ENCODE measurements around the gene CYP2A13. TPM values are rescaled to one million over a fixed set of nuclear protein-coding genes. Genes with fewer than 3 reads are reported as not detected.
"Not testable (repeated sequence)": the region's sequence is repeated elsewhere in the genome, so short reads cannot be mapped to it uniquely, and the experiment has no call there.

CYP2A13 gene
- total RNA-seq, result not detected

- H3K27ac Mint-ChIP-seq, result no peak within 1 kb of the TSS
- H3K4me3 Mint-ChIP-seq, result no peak within 1 kb of the TSS
- peaks cover 53% of the 10 kb centered on the region for H3K27me3 Mint-ChIP-seq
Measured at GRCh38 chr19:41088151-41088550, at the start of gene CYP2A13. TSS of gene CYP2A13 (plus strand) at chr19:41088451. CDS start at chr19:41088472, 21 bp downstream.

GRCh38 chr19:41039806-41040205 lies 48.4 kb upstream of the CYP2A13 start:
- no peak overlapping the region for H3K27ac Mint-ChIP-seq
- no peaks in the 10 kb centered on the region for H3K9me3 Mint-ChIP-seq
- no peak overlapping the region for H3K4me3 Mint-ChIP-seq
- H3K36me3 Mint-ChIP-seq (ENCODE audit: low read depth), result no peaks in the 10 kb centered on the region
- H3K4me1 Mint-ChIP-seq, result no peaks in the 10 kb centered on the region
- H3K27me3 Mint-ChIP-seq, result no peaks in the 10 kb centered on the region
- no peak for ATAC-seq (replicated peaks)

More at GRCh38 chr19:41088151-41088550, at the start of gene CYP2A13:
- Mint-ChIP-seq H3K36me3 (ENCODE audit: low read depth) (no peaks in the 10 kb centered on the region), H3K9me3 (no peaks in the 10 kb centered on the region), H3K4me1 (peaks cover 8% of the 10 kb centered on the region)
- ATAC-seq (replicated peaks), result no peak

DNA sequence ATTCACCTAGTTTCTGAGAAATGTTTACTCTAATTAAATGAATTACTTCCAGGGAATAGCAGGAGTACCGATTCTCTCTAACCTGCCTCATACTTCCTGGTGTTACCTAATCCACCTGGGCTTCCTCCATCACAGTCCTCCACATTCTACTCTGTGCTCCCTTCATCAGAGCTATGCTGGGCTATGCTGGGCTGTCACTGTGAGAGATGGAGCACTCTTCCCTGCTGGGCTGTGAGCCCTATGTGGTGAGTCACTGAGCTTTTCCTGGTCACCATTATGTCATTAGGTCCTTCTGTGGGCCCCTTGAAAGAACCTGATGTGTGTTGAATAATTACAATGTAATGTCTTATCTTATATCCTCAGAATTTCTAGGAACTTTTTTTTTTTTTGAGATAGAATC lies 43.2 kb upstream of the CYP2A13 start:
- Mint-ChIP-seq H3K27ac (peak overlapping the region; percentile 29), H3K27me3 (peaks cover 15% of the 10 kb centered on the region)
- H3K36me3 Mint-ChIP-seq (ENCODE audit: low read depth); H3K4me3 Mint-ChIP-seq; H3K9me3 Mint-ChIP-seq; H3K4me1 Mint-ChIP-seq: not testable (repeated sequence)
- peak; percentile 79 for ATAC-seq (replicated peaks)

DNA sequence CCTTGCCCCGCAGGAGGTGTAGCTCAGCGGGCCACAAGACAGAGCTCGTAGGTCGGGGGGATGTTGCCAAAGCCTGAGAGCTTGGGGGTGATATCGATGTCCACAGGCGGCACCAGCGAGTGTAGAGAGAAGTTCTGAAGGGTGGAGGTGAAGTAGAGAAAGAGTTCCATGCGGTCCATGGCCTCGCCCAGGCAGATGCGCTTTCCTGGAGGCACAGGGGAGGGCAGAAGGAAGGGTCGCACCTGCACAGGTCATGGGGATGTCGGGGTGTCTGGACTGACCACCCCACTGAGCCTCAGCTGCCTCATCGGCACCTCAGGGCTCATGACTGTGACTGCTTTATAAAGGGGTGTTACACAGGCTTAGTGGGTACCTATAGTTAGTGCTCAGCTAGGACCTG lies 37.8 kb upstream of the CYP2A13 start:
- peaks cover 33% of the 10 kb centered on the region for H3K27me3 Mint-ChIP-seq
- no peaks in the 10 kb centered on the region for H3K4me1 Mint-ChIP-seq
- H3K9me3 Mint-ChIP-seq, result no peaks in the 10 kb centered on the region
- H3K27ac Mint-ChIP-seq, result no peak overlapping the region
- ATAC-seq (replicated peaks), result no peak
- H3K36me3 Mint-ChIP-seq (ENCODE audit: low read depth), result no peaks in the 10 kb centered on the region
- H3K4me3 Mint-ChIP-seq, result no peak overlapping the region

GRCh38 chr19:41052162-41052561 lies 36.1 kb upstream of the CYP2A13 start:
- not testable (repeated sequence) for H3K9me3 Mint-ChIP-seq; H3K4me1 Mint-ChIP-seq; H3K36me3 Mint-ChIP-seq (ENCODE audit: low read depth); H3K27ac Mint-ChIP-seq; ATAC-seq (replicated peaks); H3K4me3 Mint-ChIP-seq
- peaks cover 37% of the 10 kb centered on the region for H3K27me3 Mint-ChIP-seq

GRCh38 chr19:41053331-41053730 lies 34.9 kb upstream of the CYP2A13 start:
- H3K27me3 Mint-ChIP-seq, result peaks cover 37% of the 10 kb centered on the region
- not testable (repeated sequence) for H3K4me1 Mint-ChIP-seq; ATAC-seq (replicated peaks); H3K36me3 Mint-ChIP-seq (ENCODE audit: low read depth); H3K27ac Mint-ChIP-seq; H3K4me3 Mint-ChIP-seq; H3K9me3 Mint-ChIP-seq

DNA sequence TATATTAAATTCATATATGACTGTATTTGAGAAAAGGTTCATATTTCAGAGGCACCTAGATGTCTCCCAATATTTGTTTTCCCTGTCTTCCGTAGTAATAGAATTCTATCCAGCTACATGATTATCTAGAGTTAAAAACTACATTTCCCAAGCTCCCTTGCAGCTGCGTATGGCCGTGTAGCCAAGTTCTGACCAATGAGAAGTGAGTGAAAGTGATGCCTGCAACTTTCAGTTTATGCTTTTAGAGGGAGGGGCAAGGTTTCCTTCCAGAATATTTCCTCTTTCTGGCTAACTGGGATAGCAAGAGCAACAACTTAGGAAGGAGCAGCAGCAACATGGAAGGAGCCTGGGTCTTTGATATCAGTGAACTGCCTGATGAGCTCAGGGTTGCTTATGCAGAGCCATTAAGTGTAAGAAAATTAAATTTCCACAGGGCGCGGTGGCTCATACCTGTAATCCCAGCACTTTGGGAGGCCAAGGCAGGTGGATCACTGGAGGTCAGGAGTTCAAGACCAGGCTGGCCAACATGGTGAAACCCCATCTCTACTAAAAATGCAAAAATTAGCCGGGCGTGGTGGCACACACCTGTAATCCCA lies 23.2 kb upstream of the CYP2A13 start:
- ATAC-seq (replicated peaks), result no peak
- Mint-ChIP-seq H3K36me3 (ENCODE audit: low read depth) (no peaks in the 10 kb centered on the region), H3K4me3 (no peak overlapping the region)

DNA sequence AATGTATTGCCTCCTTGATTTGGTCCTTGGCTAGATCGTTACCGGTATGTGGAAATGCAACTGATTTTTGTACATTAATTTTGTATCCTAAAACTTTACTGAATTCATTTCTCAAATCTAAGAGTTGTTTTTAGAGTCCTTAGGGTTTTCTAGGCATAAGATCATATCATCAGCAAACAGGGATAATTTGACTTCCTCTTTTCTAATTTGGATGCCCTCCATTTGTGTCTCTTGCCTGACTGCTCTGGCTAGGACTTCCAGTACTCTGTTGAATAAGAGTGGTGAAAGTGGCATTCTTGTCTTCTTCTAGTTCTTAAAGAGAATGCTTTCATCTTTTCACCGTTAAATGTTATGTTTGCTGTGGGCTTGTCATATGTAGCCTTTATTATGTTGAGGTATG lies 12.0 kb upstream of the CYP2A13 start:
- Mint-ChIP-seq H3K36me3 (ENCODE audit: low read depth) (no peaks in the 10 kb centered on the region), H3K27ac (no peak overlapping the region), H3K4me1 (no peaks in the 10 kb centered on the region)

More for the DNA sequence above, 23.2 kb upstream of the CYP2A13 start:
- Mint-ChIP-seq H3K27me3 (peaks cover 9% of the 10 kb centered on the region), H3K9me3 (no peaks in the 10 kb centered on the region), H3K27ac (peak overlapping the region; percentile 48), H3K4me1 (no peaks in the 10 kb centered on the region)

GRCh38 chr19:41083516-41083915 lies 4.7 kb upstream of the CYP2A13 start:
- Mint-ChIP-seq H3K36me3 (ENCODE audit: low read depth) (no peaks in the 10 kb centered on the region), H3K9me3 (peaks cover 7% of the 10 kb centered on the region), H3K4me3 (no peak overlapping the region), H3K27ac (no peak overlapping the region), H3K4me1 (no peaks in the 10 kb centered on the region), H3K27me3 (peaks cover 34% of the 10 kb centered on the region)
- ATAC-seq (replicated peaks), result no peak

More for the DNA sequence above, 12.0 kb upstream of the CYP2A13 start:
- ATAC-seq (replicated peaks), result no peak
- Mint-ChIP-seq H3K27me3 (peaks cover 14% of the 10 kb centered on the region), H3K4me3 (no peak overlapping the region), H3K9me3 (peaks cover 7% of the 10 kb centered on the region)

GRCh38 chr19:41085748-41086415 lies 2.4 kb upstream of the CYP2A13 start:
- H3K27me3 Mint-ChIP-seq, result peaks cover 48% of the 10 kb centered on the region
- no peak for ATAC-seq (replicated peaks)
- H3K4me3 Mint-ChIP-seq, result no peak overlapping the region
- no peaks in the 10 kb centered on the region for H3K36me3 Mint-ChIP-seq (ENCODE audit: low read depth)
- H3K27ac Mint-ChIP-seq, result no peak overlapping the region
- peaks cover 8% of the 10 kb centered on the region for H3K4me1 Mint-ChIP-seq
- H3K9me3 Mint-ChIP-seq, result peaks cover 4% of the 10 kb centered on the region

DNA sequence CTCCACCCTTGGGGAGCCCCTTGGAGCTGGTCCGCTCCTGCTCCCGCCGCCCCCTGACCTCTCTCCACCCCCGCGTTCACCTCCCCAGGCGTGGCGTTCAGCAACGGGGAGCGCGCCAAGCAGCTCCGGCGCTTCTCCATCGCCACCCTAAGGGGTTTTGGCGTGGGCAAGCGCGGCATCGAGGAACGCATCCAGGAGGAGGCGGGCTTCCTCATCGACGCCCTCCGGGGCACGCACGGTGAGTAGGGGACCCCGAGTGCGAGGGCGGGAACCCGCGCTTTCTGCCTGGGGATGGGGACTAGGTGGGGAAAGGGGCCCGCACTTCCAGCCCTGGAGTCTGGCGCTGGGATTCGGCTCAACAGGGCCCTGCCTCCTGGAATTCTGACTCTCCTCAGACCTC lies 1.7 kb downstream of the CYP2A13 start:
- no peaks in the 10 kb centered on the region for H3K9me3 Mint-ChIP-seq
- H3K4me1 Mint-ChIP-seq, result peaks cover 8% of the 10 kb centered on the region
- no peak for ATAC-seq (replicated peaks)
- no peaks in the 10 kb centered on the region for H3K36me3 Mint-ChIP-seq (ENCODE audit: low read depth)
- H3K4me3 Mint-ChIP-seq, result no peak overlapping the region
- H3K27me3 Mint-ChIP-seq, result peaks cover 60% of the 10 kb centered on the region
- H3K27ac Mint-ChIP-seq, result no peak overlapping the region

- Mint-ChIP-seq H3K9me3 (peaks cover 6% of the 10 kb centered on the region), H3K27ac (no peak overlapping the region), H3K4me1 (no peaks in the 10 kb centered on the region), H3K27me3 (peaks cover 42% of the 10 kb centered on the region), H3K4me3 (no peak overlapping the region), H3K36me3 (ENCODE audit: low read depth) (no peaks in the 10 kb centered on the region)
- peak; percentile 62 for ATAC-seq (replicated peaks)
Measured at GRCh38 chr19:41095703-41096102, 7.5 kb downstream of the CYP2A13 start.

DNA sequence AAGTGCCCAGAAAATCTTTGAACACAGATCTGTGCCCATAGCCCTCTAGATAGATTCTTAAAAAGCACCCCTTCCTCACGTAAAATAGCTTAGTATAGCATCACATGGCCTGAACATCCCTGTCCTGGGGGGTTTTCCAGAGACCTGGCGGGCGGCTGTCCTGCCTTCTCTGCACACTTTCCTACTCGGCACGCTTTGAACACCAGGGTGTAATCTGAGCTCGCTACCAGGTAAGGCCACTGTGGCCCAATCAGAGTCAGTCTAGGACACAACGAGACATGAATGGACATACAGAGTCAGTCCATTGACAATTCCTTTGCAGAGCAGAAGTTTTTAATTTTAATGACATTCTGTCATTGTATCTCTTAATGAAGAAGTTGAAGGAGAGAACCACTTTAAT lies 8.1 kb downstream of the CYP2A13 start:
- Mint-ChIP-seq H3K36me3 (ENCODE audit: low read depth) (no peaks in the 10 kb centered on the region), H3K27me3 (peaks cover 35% of the 10 kb centered on the region), H3K9me3 (peaks cover 6% of the 10 kb centered on the region), H3K27ac (no peak overlapping the region), H3K4me3 (no peak overlapping the region), H3K4me1 (no peaks in the 10 kb centered on the region)
- no peak for ATAC-seq (replicated peaks)

- H3K27me3 Mint-ChIP-seq, result peaks cover 30% of the 10 kb centered on the region
- no peaks in the 10 kb centered on the region for H3K4me1 Mint-ChIP-seq
- no peak for ATAC-seq (replicated peaks)
- no peak overlapping the region for H3K4me3 Mint-ChIP-seq
- no peaks in the 10 kb centered on the region for H3K36me3 Mint-ChIP-seq (ENCODE audit: low read depth)
- peaks cover 9% of the 10 kb centered on the region for H3K9me3 Mint-ChIP-seq
- H3K27ac Mint-ChIP-seq, result no peak overlapping the region
Measured at GRCh38 chr19:41097302-41097701, 9.1 kb downstream of the CYP2A13 start.

GRCh38 chr19:41098762-41099161 lies 10.5 kb downstream of the CYP2A13 start:
- no peaks in the 10 kb centered on the region for H3K4me1 Mint-ChIP-seq

More at GRCh38 chr19:41098762-41099161, 10.5 kb downstream of the CYP2A13 start:
- H3K27me3 Mint-ChIP-seq, result peaks cover 23% of the 10 kb centered on the region
- H3K36me3 Mint-ChIP-seq (ENCODE audit: low read depth), result no peaks in the 10 kb centered on the region
- H3K9me3 Mint-ChIP-seq, result peaks cover 12% of the 10 kb centered on the region
- no peak overlapping the region for H3K4me3 Mint-ChIP-seq
- no peak overlapping the region for H3K27ac Mint-ChIP-seq
- ATAC-seq (replicated peaks), result no peak
